Esophagus squamous epithelium (tissue), 4 donors: ENCODE data around the gene ZEB2.

ENCODE experiments used
- CTCF ChIP-seq, 6 experiments: fragments of 450-650 bp in 4 of 6; fragments of 200-600 bp in 2 of 6; sonication (generic) in 2 of 6; IDR thresholded peaks; one replicate each; pipeline ENCODE4 v1.5.1; 2016 to 2019; ENCODE audit warnings: antibody characterized with exemption in 6 of 6, mild to moderate bottlenecking in 4 of 6, moderate library complexity in 4 of 6
- POLR2A ChIP-seq, 4 donors: fragments of 450-650 bp; IDR thresholded peaks; one replicate each; pipeline ENCODE4 v1.6.1; 2017; ENCODE audit warnings: antibody characterized with exemption in 4 of 4, mild to moderate bottlenecking in 4 of 4, moderate library complexity in 3 of 4

GRCh38 chr2:144520756-144521487, 1.0 kb upstream of the ZEB2 start:
- TF ChIP-seq CTCF (IDR thresholded peaks at IDR 0.05) (no peak), POLR2A (IDR thresholded peaks at IDR 0.05) (no peak)
